ENCODE data around the gene B3GALT6.

Gene B3GALT6

DNA sequence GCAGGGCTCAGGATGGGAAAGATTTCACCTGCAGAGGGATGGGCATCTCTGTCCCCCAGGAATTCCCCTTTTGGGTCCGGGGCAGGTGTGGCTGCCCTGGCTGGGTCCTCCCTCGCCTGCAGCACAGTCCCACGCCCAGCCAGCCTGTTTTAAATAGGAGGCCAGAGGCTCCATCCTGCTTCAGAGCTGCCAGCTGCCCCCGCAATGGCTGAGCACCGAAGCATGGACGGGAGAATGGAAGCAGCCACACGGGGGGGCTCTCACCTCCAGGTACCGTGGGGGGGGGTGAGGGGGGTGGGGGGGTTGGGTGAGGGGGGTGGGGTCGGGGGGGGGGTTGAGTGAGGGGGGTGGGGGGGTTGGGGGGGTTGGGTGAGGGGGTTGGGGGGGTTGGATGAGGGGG is 51.8 kb downstream of the B3GALT6 start:
- H3K27me3 ChIP-seq (ENCODE audit: insufficient read depth, low read depth, severe bottlenecking): no peaks in the 10 kb centered on the region
- no peak overlapping the region for H3K27ac ChIP-seq

More for the DNA sequence above, 51.8 kb downstream of the B3GALT6 start:
- Histone ChIP-seq H3K4me3 (ENCODE audit: low read depth, low read length) (no peak overlapping the region), H3K36me3 (no peaks in the 10 kb centered on the region), H3K9me3 (ENCODE audit: severe bottlenecking) (no peaks in the 10 kb centered on the region)
- TF ChIP-seq CTCF (IDR thresholded peaks at IDR 0.05; ENCODE audit: low read depth, low read length): peak; percentile 26; the same call in 1 of the 2 replicates
- peak; percentile 55 for DNase-seq
